Neural progenitor cell (in vitro differentiated cells): Measurements from ENCODE around the gene LENG9.

ENCODE experiments used
- EZH2 ChIP-seq: fragments of 200-600 bp; sonication (generic); IDR thresholded peaks from 2 replicates; pipeline ENCODE4 v1.6.1; 2017; ENCODE audit warnings: antibody characterized with exemption, mild to moderate bottlenecking, moderate library complexity
- EZH2phosphoT487 ChIP-seq: fragments of 200-600 bp; sonication (generic); IDR thresholded peaks from 2 replicates; pipeline ENCODE4 v1.6.1; 2017; ENCODE audit warnings: antibody characterized with exemption
- TF ChIP-seq, protein P1 (sequence below): fragments of 200-600 bp; sonication (generic); IDR thresholded peaks from 2 replicates; pipeline ENCODE4 v1.5.1; 2017; ENCODE audit warnings: antibody characterized with exemption, mild to moderate bottlenecking

DNA sequence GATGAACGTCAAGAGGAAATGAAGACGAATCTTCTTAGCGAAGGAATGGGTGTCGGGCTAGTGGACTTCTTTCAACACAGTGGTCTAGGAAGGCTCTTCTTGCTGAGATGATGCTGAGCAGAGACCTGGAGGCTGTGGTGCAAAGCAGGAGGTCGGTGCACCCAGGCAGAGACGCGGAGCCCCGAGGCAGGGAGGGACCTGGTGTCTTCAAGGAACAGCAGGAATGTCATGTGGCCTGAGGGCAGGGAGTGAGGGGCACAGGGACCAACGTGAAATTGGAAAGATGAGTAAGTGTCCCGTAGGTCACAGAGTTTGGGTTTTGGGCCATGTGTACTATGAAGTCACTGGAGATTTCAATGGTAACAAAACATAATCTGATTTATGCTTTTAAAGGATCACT, 20.9 kb upstream of the LENG9 start:
- TF ChIP-seq EZH2phosphoT487 = no peak
- TF ChIP-seq, protein P1, sequence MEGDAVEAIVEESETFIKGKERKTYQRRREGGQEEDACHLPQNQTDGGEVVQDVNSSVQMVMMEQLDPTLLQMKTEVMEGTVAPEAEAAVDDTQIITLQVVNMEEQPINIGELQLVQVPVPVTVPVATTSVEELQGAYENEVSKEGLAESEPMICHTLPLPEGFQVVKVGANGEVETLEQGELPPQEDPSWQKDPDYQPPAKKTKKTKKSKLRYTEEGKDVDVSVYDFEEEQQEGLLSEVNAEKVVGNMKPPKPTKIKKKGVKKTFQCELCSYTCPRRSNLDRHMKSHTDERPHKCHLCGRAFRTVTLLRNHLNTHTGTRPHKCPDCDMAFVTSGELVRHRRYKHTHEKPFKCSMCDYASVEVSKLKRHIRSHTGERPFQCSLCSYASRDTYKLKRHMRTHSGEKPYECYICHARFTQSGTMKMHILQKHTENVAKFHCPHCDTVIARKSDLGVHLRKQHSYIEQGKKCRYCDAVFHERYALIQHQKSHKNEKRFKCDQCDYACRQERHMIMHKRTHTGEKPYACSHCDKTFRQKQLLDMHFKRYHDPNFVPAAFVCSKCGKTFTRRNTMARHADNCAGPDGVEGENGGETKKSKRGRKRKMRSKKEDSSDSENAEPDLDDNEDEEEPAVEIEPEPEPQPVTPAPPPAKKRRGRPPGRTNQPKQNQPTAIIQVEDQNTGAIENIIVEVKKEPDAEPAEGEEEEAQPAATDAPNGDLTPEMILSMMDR = no peak
- TF ChIP-seq EZH2 = no peak
